H9 (cell line): ENCODE data around the gene OR2H2. TPM values are rescaled to one million over a fixed set of nuclear protein-coding genes. Genes with fewer than 3 reads are reported as not detected.

Experiments used
- DNase-seq: peaks from one replicate; pipeline ENCODE4 v3.0.0-alpha.2; 2017
- H2AFZ ChIP-seq: one replicate; pipeline ENCODE4 v1.6.1; 2013; ENCODE audit warnings: mild to moderate bottlenecking, low read length, control low read depth, moderate library complexity
- H2AK5ac ChIP-seq: 2 replicates; pipeline ENCODE4 v1.6.1; 2013; ENCODE audit warnings: low read length, control low read depth, mixed read lengths; ENCODE audit not compliant: insufficient read length
- H2BK120ac ChIP-seq: one replicate; pipeline ENCODE4 v1.6.1; 2013; ENCODE audit warnings: low read depth, mild to moderate bottlenecking, low read length, control low read depth, inconsistent platforms; ENCODE audit not compliant: poor library complexity, severe bottlenecking
- H2BK12ac ChIP-seq: 2 replicates; pipeline ENCODE4 v1.6.1; 2013; ENCODE audit warnings: low read length, control low read depth, mixed read lengths, low read depth; ENCODE audit not compliant: insufficient read length
- H2BK15ac ChIP-seq: 2 replicates; pipeline ENCODE4 v1.6.1; 2013; ENCODE audit warnings: low read depth, low read length, control low read depth
- H2BK20ac ChIP-seq: one replicate; pipeline ENCODE4 v1.6.1; 2013; ENCODE audit warnings: low read depth, mild to moderate bottlenecking, low read length, control low read depth, inconsistent platforms; ENCODE audit not compliant: poor library complexity, severe bottlenecking
- H2BK5ac ChIP-seq: 2 replicates; pipeline ENCODE4 v1.6.1; 2013; ENCODE audit warnings: low read length, control low read depth, mixed read lengths; ENCODE audit not compliant: insufficient read length
- H3K14ac ChIP-seq: 2 replicates; pipeline ENCODE4 v1.6.1; 2013; ENCODE audit warnings: low read length, control low read depth; ENCODE audit not compliant: insufficient read depth
- H3K18ac ChIP-seq: 2 replicates; pipeline ENCODE4 v1.6.1; 2013; ENCODE audit warnings: low read depth, mild to moderate bottlenecking, mixed read lengths, low read length, control low read depth; ENCODE audit not compliant: insufficient read length
- H3K23ac ChIP-seq: 2 replicates; pipeline ENCODE4 v1.6.1; 2013; ENCODE audit warnings: low read length, control low read depth, mixed read lengths, low read depth; ENCODE audit not compliant: insufficient read length
- H3K23me2 ChIP-seq: 2 replicates; pipeline ENCODE4 v1.6.1; 2013; ENCODE audit warnings: low read depth, mild to moderate bottlenecking, mixed read lengths, low read length, control low read depth; ENCODE audit not compliant: insufficient read length, poor library complexity, severe bottlenecking
- H3K27ac ChIP-seq: 2 replicates; pipeline ENCODE4 v1.5.1; 2013; ENCODE audit warnings: low read length, control low read depth, mixed read lengths, low read depth; ENCODE audit not compliant: insufficient read length
- H3K27me3 ChIP-seq: 2 replicates; pipeline ENCODE4 v1.6.1; 2013; ENCODE audit warnings: low read length, control low read depth, inconsistent platforms; ENCODE audit not compliant: insufficient read depth
- H3K4ac ChIP-seq: 2 replicates; pipeline ENCODE4 v1.6.1; 2013; ENCODE audit warnings: low read depth, mild to moderate bottlenecking, control low read depth, inconsistent platforms, low read length, moderate library complexity
- H3K4me1 ChIP-seq: 2 replicates; pipeline ENCODE4 v1.6.1; 2013; ENCODE audit warnings: low read length, control low read depth, inconsistent platforms; ENCODE audit not compliant: insufficient read depth
- H3K4me2 ChIP-seq: 2 replicates; pipeline ENCODE4 v1.6.1; 2013; ENCODE audit warnings: low read length, control low read depth, mixed read lengths; ENCODE audit not compliant: insufficient read length, insufficient read depth
- H3K56ac ChIP-seq: 2 replicates; pipeline ENCODE4 v1.6.1; 2013; ENCODE audit warnings: low read depth, mild to moderate bottlenecking, mixed read lengths, low read length, control low read depth; ENCODE audit not compliant: insufficient read length
- H3K79me1 ChIP-seq: 2 replicates; pipeline ENCODE4 v1.6.1; 2013; ENCODE audit warnings: low read depth, mild to moderate bottlenecking, moderate library complexity, low read length, control low read depth, inconsistent platforms; ENCODE audit not compliant: insufficient read depth, poor library complexity, severe bottlenecking
- H3K79me2 ChIP-seq: 2 replicates; pipeline ENCODE4 v1.6.1; 2013; ENCODE audit warnings: low read length, control low read depth, inconsistent platforms; ENCODE audit not compliant: insufficient read depth
- H3K9ac ChIP-seq: 2 replicates; pipeline ENCODE4 v1.6.1; 2013; ENCODE audit warnings: low read length, control low read depth, mixed read lengths; ENCODE audit not compliant: insufficient read length; ENCODE audit errors: extremely low read depth
- H3K9me3 ChIP-seq: one replicate; pipeline ENCODE4 v1.6.1; 2013; ENCODE audit warnings: low read depth, low read length, inconsistent platforms; ENCODE audit not compliant: control insufficient read depth
- H3T11ph ChIP-seq: one replicate; pipeline ENCODE4 v1.6.1; 2013; ENCODE audit warnings: mild to moderate bottlenecking, low read length, control low read depth, inconsistent platforms
- H4K20me1 ChIP-seq: one replicate; pipeline ENCODE4 v1.6.1; 2013; ENCODE audit not compliant: control insufficient read depth, insufficient read length, insufficient read depth
- H4K5ac ChIP-seq: 2 replicates; pipeline ENCODE4 v1.6.1; 2013; ENCODE audit warnings: low read depth, mild to moderate bottlenecking, mixed read lengths, low read length, control low read depth; ENCODE audit not compliant: insufficient read length
- H4K8ac ChIP-seq: replicated peaks from 2 replicates; pipeline ENCODE4 v1.6.1; 2013; ENCODE audit warnings: low read length, control low read depth, mixed read lengths, low read depth; ENCODE audit not compliant: insufficient read length
- H4K91ac ChIP-seq: 2 replicates; pipeline ENCODE4 v1.6.1; 2013; ENCODE audit warnings: low read depth, mild to moderate bottlenecking, moderate library complexity, mixed read lengths, low read length, control low read depth; ENCODE audit not compliant: insufficient read length
- H3K27ac Mint-ChIP-seq, 3 experiments: 2 replicates in 2 of 3; 3 replicates in 1 of 3; pipeline ENCODE4 v1.8.0; 2020 to 2021; ENCODE audit warnings: mixed read lengths in 3 of 3, mild to moderate bottlenecking in 1 of 3, moderate library complexity in 1 of 3
- H3K27me3 Mint-ChIP-seq: 2 replicates; pipeline ENCODE4 v1.8.0; 2021; ENCODE audit warnings: low read depth, mild to moderate bottlenecking, moderate library complexity, mixed read lengths
- H3K36me3 Mint-ChIP-seq, 3 experiments: 2 replicates in 2 of 3; 3 replicates in 1 of 3; pipeline ENCODE4 v1.8.0; 2020 to 2021; ENCODE audit warnings: low read depth in 3 of 3, mixed read lengths in 3 of 3; ENCODE audit not compliant: insufficient read depth in 1 of 3
- H3K4me1 Mint-ChIP-seq, 2 experiments: 2 replicates each; pipeline ENCODE4 v1.8.0; 2020; ENCODE audit warnings: mixed read lengths in 2 of 2
- H3K4me3 Mint-ChIP-seq, 2 experiments: 2 replicates in 1 of 2; 3 replicates in 1 of 2; pipeline ENCODE4 v1.8.0; 2020 to 2021; ENCODE audit warnings: mild to moderate bottlenecking in 2 of 2, mixed read lengths in 2 of 2, moderate library complexity in 1 of 2
- H3K9me3 Mint-ChIP-seq, 2 experiments: 2 replicates in 1 of 2; 3 replicates in 1 of 2; pipeline ENCODE4 v1.8.0; 2020; ENCODE audit warnings: mild to moderate bottlenecking in 2 of 2, mixed read lengths in 2 of 2, moderate library complexity in 1 of 2
- WGBS: extraction: QIAGEN DNeasy Blood & Tissue Kit; methylation state at CpG from one replicate; pipeline ENCODE4 v1.1.7; 2013; ENCODE audit warnings: missing lambda C conversion rate, low lambda C conversion rate, mixed read lengths; ENCODE audit not compliant: insufficient read length; ENCODE audit errors: extremely low coverage; 5-methylcytosine and 5-hydroxymethylcytosine counted together
- total RNA-seq: library from RNA; stranded (reverse); gene quantifications from 2 replicates; pipeline ENCODE4 v1.2.1, GENCODE V29; 2021
- TF ChIP-seq, protein P1 (sequence below): fragments of 200-600 bp; sonication (generic); conservative IDR thresholded peaks from 3 replicates; pipeline ENCODE4 v1.8.0; 2021; ENCODE audit warnings: antibody characterized with exemption, mild to moderate bottlenecking

OR2H2 gene
- total RNA-seq, 1 experiment from 2014 or later, result not detected

DNA sequence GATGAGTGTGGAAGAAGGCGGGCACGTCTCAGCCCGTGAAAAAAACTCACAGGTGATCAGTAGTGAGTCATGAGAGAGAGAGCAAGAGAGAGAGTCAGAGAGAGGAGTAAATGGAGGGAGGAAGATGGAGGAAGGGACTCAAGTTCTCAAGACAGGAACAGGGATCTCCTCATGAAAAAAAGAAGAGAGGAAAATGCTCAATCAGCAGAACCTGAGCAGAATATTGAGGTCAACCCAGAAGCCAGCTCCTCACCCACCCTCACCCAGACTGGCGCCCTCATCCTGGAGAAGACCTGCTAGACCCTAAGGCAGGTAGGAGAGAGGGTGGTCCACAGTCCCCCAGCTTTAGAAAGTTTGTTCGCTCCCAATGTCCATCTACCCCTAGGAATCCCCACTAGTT is 30.2 kb upstream of the OR2H2 start:
- Histone ChIP-seq H4K5ac (no peak overlapping the region), H4K8ac (no peak overlapping the region), H3K4me2 (no peak overlapping the region), H3K9ac (no peak overlapping the region), H4K20me1 (no peaks in the 10 kb centered on the region), H2AK5ac (no peak overlapping the region), H4K91ac (no peak overlapping the region), H3K79me1 (no peaks in the 10 kb centered on the region), H3K56ac (no peak overlapping the region), H3K23ac (no peak overlapping the region), H2BK120ac (no peak overlapping the region), H3K14ac (no peak overlapping the region), H2BK12ac (no peak overlapping the region), H3K27ac (no peak overlapping the region), H3K27me3 (peaks cover 26% of the 10 kb centered on the region), H2AFZ (no peak overlapping the region), H3K18ac (no peak overlapping the region), H3K4me1 (peaks cover 3% of the 10 kb centered on the region; the same call in 1 of the 2 replicates), H2BK15ac (no peak overlapping the region), H3K79me2 (no peaks in the 10 kb centered on the region), H3K4ac (no peak overlapping the region), H2BK5ac (no peak overlapping the region), H2BK20ac (no peak overlapping the region), H3K9me3 (no peaks in the 10 kb centered on the region), H3K23me2 (peaks cover 11% of the 10 kb centered on the region), H3T11ph (no peak overlapping the region)
- H3K36me3 Mint-ChIP-seq, result peaks cover 3 to 16% (median 8%) of the 10 kb centered on the region in 3 experiments; a peak in 5 of 7 replicates
- TF ChIP-seq, protein P1, sequence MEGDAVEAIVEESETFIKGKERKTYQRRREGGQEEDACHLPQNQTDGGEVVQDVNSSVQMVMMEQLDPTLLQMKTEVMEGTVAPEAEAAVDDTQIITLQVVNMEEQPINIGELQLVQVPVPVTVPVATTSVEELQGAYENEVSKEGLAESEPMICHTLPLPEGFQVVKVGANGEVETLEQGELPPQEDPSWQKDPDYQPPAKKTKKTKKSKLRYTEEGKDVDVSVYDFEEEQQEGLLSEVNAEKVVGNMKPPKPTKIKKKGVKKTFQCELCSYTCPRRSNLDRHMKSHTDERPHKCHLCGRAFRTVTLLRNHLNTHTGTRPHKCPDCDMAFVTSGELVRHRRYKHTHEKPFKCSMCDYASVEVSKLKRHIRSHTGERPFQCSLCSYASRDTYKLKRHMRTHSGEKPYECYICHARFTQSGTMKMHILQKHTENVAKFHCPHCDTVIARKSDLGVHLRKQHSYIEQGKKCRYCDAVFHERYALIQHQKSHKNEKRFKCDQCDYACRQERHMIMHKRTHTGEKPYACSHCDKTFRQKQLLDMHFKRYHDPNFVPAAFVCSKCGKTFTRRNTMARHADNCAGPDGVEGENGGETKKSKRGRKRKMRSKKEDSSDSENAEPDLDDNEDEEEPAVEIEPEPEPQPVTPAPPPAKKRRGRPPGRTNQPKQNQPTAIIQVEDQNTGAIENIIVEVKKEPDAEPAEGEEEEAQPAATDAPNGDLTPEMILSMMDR, result no peak
- peaks cover 6 to 9% of the 10 kb centered on the region in 2 experiments; a peak in 3 of 5 replicates for H3K9me3 Mint-ChIP-seq
- no CpG with 5 or more reads among the region's 5 CpGs for WGBS
- H3K4me1 Mint-ChIP-seq, result peaks cover 37 to 46% of the 10 kb centered on the region in 2 experiments
- H3K27ac Mint-ChIP-seq, result no peak overlapping the region; a peak in 1 of 7 replicates
- H3K4me3 Mint-ChIP-seq, result no peak overlapping the region
- no peak for DNase-seq
- peaks cover 97% of the 10 kb centered on the region for H3K27me3 Mint-ChIP-seq
